ENCODE data around the gene JPT2.

GRCh38 chr16:1668612-1669319, 9.3 kb upstream of the JPT2 start:
- TF ChIP-seq CTCF (IDR thresholded peaks at IDR 0.05) (no peak), POLR2A (IDR thresholded peaks at IDR 0.05) (no peak)
